LNCaP clone FGC (cell line): Measurements from ENCODE around the gene CHI3L1.

Source experiments
- DNase-seq: peaks from one replicate; pipeline ENCODE4 v3.0.0-alpha.2; 2011; ENCODE audit warnings: low read depth
- H3K4me3 ChIP-seq: 2 replicates; pipeline ENCODE4 v1.5.1; 2011; ENCODE audit warnings: mild to moderate bottlenecking, low read depth, low read length, control low read depth
- TF ChIP-seq, protein P1 (sequence below): IDR thresholded peaks from 2 replicates; pipeline ENCODE4 v1.5.1; 2012; ENCODE audit warnings: mild to moderate bottlenecking; ENCODE audit not compliant: control insufficient read depth, insufficient read depth; ENCODE audit errors: extremely low read depth

Gene CHI3L1

DNA sequence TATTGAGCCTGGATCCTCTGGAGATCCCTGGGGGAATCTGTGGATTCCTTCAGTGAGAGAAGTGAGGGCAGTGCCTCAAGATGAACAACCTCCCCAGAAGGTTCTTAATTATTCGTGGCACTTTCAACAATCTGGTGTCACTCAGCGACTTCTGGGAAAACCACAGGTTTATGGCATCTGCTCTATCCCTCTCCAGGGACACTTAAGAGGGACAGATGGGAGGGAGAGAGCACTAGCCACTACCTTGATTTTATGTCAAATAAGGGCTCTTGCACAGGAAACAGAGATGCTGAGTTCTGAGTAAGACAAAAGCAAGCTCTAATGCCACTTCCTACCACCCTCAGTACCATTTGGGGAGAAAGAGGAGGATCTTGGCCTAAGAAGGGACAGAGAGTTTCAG, 21.2 kb upstream of the CHI3L1 start:
- TF ChIP-seq, protein P1, sequence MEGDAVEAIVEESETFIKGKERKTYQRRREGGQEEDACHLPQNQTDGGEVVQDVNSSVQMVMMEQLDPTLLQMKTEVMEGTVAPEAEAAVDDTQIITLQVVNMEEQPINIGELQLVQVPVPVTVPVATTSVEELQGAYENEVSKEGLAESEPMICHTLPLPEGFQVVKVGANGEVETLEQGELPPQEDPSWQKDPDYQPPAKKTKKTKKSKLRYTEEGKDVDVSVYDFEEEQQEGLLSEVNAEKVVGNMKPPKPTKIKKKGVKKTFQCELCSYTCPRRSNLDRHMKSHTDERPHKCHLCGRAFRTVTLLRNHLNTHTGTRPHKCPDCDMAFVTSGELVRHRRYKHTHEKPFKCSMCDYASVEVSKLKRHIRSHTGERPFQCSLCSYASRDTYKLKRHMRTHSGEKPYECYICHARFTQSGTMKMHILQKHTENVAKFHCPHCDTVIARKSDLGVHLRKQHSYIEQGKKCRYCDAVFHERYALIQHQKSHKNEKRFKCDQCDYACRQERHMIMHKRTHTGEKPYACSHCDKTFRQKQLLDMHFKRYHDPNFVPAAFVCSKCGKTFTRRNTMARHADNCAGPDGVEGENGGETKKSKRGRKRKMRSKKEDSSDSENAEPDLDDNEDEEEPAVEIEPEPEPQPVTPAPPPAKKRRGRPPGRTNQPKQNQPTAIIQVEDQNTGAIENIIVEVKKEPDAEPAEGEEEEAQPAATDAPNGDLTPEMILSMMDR, result no peak
- DNase-seq, result no peak
- no peak overlapping the region for H3K4me3 ChIP-seq

DNA sequence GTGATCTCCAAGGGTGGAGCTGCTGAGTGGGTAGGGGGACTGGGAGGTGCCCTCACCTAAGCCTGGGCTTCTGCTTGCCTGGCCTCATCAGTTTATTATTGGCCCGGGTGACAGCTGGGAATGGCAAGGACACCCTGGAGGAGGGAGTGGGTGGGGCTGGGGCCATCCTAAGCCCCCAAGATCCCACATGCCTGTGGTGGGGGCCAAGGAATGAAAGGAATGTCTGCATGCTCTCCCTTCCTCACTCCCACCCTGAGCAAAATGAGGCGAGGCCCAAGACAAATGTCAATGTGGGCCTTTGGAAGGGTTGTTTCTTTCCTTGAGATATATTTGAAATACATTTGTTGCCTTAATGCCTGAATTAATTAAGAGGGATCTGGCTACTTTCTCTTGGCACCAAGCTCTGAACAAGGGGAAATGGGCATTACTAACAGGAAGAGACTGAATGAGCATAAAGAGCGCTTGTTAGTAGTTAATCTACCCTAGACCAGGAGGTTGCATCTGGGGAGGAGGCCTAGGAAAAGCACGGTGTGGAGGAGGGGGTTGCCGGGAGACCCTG, 19.7 kb upstream of the CHI3L1 start:
- no peak overlapping the region for H3K4me3 ChIP-seq
- TF ChIP-seq, protein P1, result no peak

DNA sequence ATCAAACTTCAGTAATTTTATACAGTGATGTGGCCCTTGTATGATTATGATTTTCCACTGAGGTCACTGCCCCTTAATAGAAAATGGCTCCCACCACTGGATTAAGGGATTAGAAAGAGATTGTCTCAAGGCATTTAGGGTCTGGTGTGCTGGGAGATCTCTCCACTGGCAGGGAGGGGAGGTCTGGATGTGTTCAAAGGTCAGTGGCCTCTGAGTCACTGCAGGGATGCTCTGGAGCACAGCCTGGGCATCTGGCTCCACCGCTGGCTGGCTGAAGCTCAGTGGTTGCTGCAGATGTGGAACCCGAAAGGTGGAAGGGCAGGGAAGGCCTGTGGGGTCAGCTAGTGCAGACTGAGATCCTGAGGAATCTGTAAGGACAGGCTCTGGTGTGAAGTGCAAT, 18.3 kb upstream of the CHI3L1 start:
- no peak for DNase-seq
- TF ChIP-seq, protein P1, result no peak
- H3K4me3 ChIP-seq, result no peak overlapping the region

More for the DNA sequence above, 19.7 kb upstream of the CHI3L1 start:
- no peak for DNase-seq

DNA sequence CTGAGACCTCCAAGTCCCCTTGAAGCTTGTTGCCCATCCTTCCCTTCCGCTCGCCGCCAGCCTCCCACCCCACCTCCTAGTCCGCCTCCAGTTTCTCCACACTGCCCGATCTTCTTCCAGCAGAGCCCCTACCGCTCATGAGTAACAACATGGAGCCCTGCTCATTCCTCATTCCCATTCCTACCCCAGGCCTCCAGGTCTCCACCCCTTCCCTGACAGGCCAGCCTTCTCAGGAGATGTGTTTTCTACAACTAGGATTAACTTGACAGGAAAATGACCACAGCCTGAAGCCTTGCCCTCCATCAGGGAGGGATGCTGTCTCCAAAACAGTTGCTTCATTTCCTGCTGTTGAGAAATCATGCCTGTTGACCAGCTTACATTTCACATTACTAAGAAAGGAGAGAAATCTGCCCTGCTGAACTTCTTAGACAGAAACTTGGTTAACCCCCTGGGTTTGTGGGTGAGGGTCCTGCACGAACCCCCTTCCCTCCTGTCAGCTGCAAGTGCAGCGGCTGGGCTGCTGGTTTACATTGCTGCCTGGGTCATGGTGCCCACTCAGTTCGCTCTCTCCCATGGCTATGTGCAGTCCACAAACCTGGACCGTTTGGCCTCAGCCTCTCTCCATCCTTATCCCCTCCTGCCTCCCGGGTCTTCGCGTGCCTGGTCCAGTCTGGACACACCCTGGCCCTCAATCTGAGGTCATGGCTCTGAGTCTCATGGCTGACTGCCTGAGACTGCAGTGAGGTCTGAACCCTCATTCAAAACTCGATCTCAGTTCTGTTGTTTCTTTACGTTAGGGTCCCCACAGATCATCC, 16.1 kb upstream of the CHI3L1 start:
- DNase-seq, result no peak
- TF ChIP-seq, protein P1, result no peak
- H3K4me3 ChIP-seq, result no peak overlapping the region

DNA sequence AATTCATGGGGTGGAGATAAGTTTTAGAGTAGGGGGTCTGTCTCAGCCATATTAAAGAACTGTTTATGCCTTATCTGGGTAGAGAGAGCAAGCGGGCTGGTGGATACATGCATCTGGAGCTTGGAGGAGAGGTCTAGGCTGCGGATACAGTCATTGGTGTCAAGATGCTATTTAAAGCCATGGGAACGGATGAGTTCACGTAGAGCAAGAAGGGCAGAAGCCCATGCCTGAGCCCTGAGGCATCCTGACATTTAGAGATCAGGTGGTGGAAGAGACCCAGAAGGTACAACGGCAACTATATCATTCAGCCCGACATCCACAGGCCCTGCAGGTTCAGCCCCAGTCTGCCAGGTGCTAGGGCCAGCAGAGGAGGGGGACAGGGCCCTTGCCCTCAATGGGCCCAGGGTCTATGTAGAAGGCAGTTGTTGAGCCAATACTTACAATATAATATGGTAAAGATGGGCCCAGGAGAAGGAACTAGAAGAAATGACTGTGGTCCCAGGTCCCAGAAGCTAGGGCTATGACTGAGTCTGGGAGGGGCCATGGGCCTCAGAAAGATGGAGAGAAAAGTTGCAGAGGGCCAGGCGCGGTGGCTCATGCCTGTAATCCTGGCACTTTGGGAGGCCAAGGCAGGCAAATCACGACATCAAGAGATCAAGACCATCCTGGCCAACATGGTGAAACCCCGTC, 15.2 kb upstream of the CHI3L1 start:
- H3K4me3 ChIP-seq, result no peak overlapping the region
- no peak for DNase-seq
- TF ChIP-seq, protein P1, result no peak

DNA sequence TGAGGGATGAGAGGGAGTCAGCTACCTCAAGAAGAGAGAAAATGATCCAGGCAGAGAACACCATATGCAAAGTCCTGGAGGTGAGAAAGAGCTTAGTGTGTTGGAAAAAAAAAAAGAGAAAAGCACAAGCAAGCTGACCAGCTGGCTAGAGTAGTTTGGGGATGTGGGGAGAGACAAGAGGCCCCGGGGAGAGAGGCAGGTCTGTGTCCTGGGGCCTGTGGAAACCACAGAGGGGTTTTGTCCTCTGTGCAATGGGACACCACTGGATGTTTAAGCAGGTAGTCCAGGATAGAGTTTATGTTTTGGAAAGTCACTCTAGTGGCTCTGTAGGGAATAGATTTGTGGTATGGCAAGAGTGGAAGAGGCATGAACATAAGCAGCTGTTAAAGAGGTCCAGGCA, 14.4 kb upstream of the CHI3L1 start:
- no peak for DNase-seq
- no peak overlapping the region for H3K4me3 ChIP-seq
- TF ChIP-seq, protein P1, result no peak
